Stimulated activated CD4-positive, alpha-beta T cell treated with anti-CD3 and anti-CD28 coated beads, Interleukin-12 subunit alpha, Interleukin-12 subunit beta, amount 100 ng/mL, for 4 hours (primary cell): ENCODE measurements around the gene GARS1.
"Not testable (repeated sequence)": the region's sequence is repeated elsewhere in the genome, so short reads cannot be mapped to it uniquely, and the experiment has no call there.

Source experiments
- DNase-seq: peaks from one replicate; pipeline ENCODE4 v3.0.0-alpha.2; 2020

The GARS1 gene

GRCh38 chr7:30594540-30595435 is at the start of gene GARS1:
GARS1 (plus strand) TSS chr7:30594878; CDS start chr7:30594922, 44 bp downstream.
- peak; percentile 85 for DNase-seq

GRCh38 chr7:30545791-30546555 is 48.7 kb upstream of the GARS1 start:
- DNase-seq: no peak

GRCh38 chr7:30546596-30546995 is 48.1 kb upstream of the GARS1 start:
- DNase-seq: no peak

GRCh38 chr7:30548845-30549244 is 45.8 kb upstream of the GARS1 start:
- DNase-seq: peak; percentile 22

- no peak for DNase-seq
Observed at GRCh38 chr7:30549931-30550493, 44.7 kb upstream of the GARS1 start.

GRCh38 chr7:30552330-30552729 is 42.3 kb upstream of the GARS1 start:
- no peak for DNase-seq

- no peak for DNase-seq
Observed at GRCh38 chr7:30553141-30553540, 41.5 kb upstream of the GARS1 start.

GRCh38 chr7:30553546-30553945 is 41.1 kb upstream of the GARS1 start:
- DNase-seq: no peak

- no peak for DNase-seq
Observed at GRCh38 chr7:30555525-30555924, 39.2 kb upstream of the GARS1 start.

GRCh38 chr7:30556840-30557239 is 37.8 kb upstream of the GARS1 start:
- no peak for DNase-seq

- DNase-seq: no peak
Observed at GRCh38 chr7:30557245-30557644, 37.4 kb upstream of the GARS1 start.

GRCh38 chr7:30559611-30560010 is 35.1 kb upstream of the GARS1 start:
- no peak for DNase-seq

- DNase-seq: no peak
Observed at GRCh38 chr7:30561389-30561788, 33.3 kb upstream of the GARS1 start.

- DNase-seq: no peak
Observed at GRCh38 chr7:30562498-30562897, 32.2 kb upstream of the GARS1 start.

- no peak for DNase-seq
Observed at GRCh38 chr7:30562909-30563308, 31.8 kb upstream of the GARS1 start.

- no peak for DNase-seq
Observed at GRCh38 chr7:30563326-30563942, 31.2 kb upstream of the GARS1 start.

- peak; percentile 69 for DNase-seq
Observed at GRCh38 chr7:30564243-30564892, 30.3 kb upstream of the GARS1 start.

- DNase-seq: no peak
Observed at GRCh38 chr7:30566596-30566995, 28.1 kb upstream of the GARS1 start.

GRCh38 chr7:30567081-30567480 is 27.6 kb upstream of the GARS1 start:
- DNase-seq: no peak

- DNase-seq: not testable (repeated sequence)
Observed at GRCh38 chr7:30570238-30570637, 24.4 kb upstream of the GARS1 start.

GRCh38 chr7:30572212-30572841 is 22.4 kb upstream of the GARS1 start:
- no peak for DNase-seq

- DNase-seq: no peak
Observed at GRCh38 chr7:30575910-30576309, 18.8 kb upstream of the GARS1 start.
